OCI-LY1 (cell line): ENCODE data around the gene EHBP1L1.

ENCODE experiments used
- CTCF ChIP-seq: fragments of 200-600 bp; sonication (generic), shearing (Covaris generic); IDR thresholded peaks from 2 replicates; pipeline ENCODE4 v1.5.1; 2017; ENCODE audit warnings: mild to moderate bottlenecking, antibody characterized with exemption, low read length, moderate library complexity, mixed read lengths
- EZH2 ChIP-seq: fragments of 200-600 bp; sonication (generic), shearing (Covaris generic); IDR thresholded peaks from 2 replicates; pipeline ENCODE4 v1.8.0; 2017; ENCODE audit warnings: borderline replicate concordance, mixed run types, mild to moderate bottlenecking, antibody characterized with exemption, low read length, moderate library complexity, mixed read lengths

DNA sequence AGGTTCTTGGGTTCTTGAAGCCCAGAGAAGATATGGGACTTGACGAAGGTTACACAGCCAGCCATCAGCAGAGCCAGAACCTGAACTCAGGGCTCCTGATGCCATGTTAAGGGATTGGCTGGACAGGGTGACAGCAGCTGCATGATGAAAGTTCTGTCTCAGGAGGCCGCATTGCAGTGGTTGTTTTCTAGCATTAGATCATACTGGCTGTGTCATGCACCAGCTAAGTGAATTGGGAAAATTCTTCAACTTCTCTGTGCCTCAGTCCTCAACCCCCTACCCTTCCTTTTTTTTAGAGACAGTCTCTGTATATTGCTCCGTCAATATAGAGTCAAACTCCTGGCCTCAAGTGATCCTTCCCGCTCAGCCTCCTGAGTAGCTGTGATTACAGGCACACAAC is 12.3 kb upstream of the EHBP1L1 start:
- no peak for TF ChIP-seq CTCF
- TF ChIP-seq EZH2 = no peak
